GM13976 (cell line): ENCODE results near the gene AMZ2.
"Not testable (repeated sequence)": the region's sequence is repeated elsewhere in the genome, so short reads cannot be mapped to it uniquely, and the experiment has no call there.

Source experiments
- DNase-seq: peaks from one replicate; pipeline ENCODE4 v3.0.0; 2012; ENCODE audit warnings: low spot score
- CTCF ChIP-seq: IDR thresholded peaks from 2 replicates; pipeline ENCODE4 v1.5.1; 2012; ENCODE audit warnings: borderline replicate concordance, mild to moderate bottlenecking; ENCODE audit not compliant: insufficient read depth; ENCODE audit errors: extremely low read depth, missing control alignments, control extremely low read depth
- in situ Hi-C: fragments of 300-500 bp; cut with MboI; formaldehyde crosslinking; loops from one replicate; pipeline ENCODE4 v1.12.0; 2022; ENCODE audit warnings: low sequenced_read_pairs, mixed read lengths, inconsistent platforms; ENCODE audit not compliant: unreplicated experiment

AMZ2 gene

GRCh38 chr17:68247445-68248198 lies at the start of gene AMZ2:
Gene AMZ2 (plus strand): TSS chr17:68248043. CDS start chr17:68250188, 2,145 bp downstream.
- DNase-seq, result peak; percentile 95
- in situ Hi-C loops, result no loop called here
- TF ChIP-seq CTCF, result no peak

GRCh38 chr17:68198931-68199836 lies 48.7 kb upstream of the AMZ2 start:
- DNase-seq, result peak; percentile 49
- in situ Hi-C loops, result no loop called here

GRCh38 chr17:68199837-68200688 lies 47.8 kb upstream of the AMZ2 start:
- DNase-seq, result no peak
- in situ Hi-C loops, result no loop called here
- no peak for TF ChIP-seq CTCF

More at GRCh38 chr17:68198931-68199836, 48.7 kb upstream of the AMZ2 start:
- TF ChIP-seq CTCF, result no peak

GRCh38 chr17:68200689-68201417 lies 47.0 kb upstream of the AMZ2 start:
- in situ Hi-C loops, result no loop called here
- TF ChIP-seq CTCF, result peak; percentile 88
- peak; percentile 73 for DNase-seq

GRCh38 chr17:68201418-68201771 lies 46.4 kb upstream of the AMZ2 start:
- in situ Hi-C loops, DNase-seq: not testable (repeated sequence)

- in situ Hi-C loops, DNase-seq: not testable (repeated sequence)
Observed at GRCh38 chr17:68202321-68202720, 45.5 kb upstream of the AMZ2 start.

- in situ Hi-C loops, result no loop called here
- no peak for TF ChIP-seq CTCF
- peak; percentile 46 for DNase-seq
Observed at GRCh38 chr17:68204736-68205135, 43.1 kb upstream of the AMZ2 start.
